COLO668 (cell line): ENCODE results near the gene NPHP4.

Experiments used
- DNase-seq: peaks from one replicate; lab custom pipeline; 2025; ENCODE audit not compliant: unreplicated experiment; lab: John Stamatoyannopoulos, UW

NPHP4 gene

GRCh38 chr1:5896706-5897660 is 95.2 kb downstream of the NPHP4 start:
- no peak for DNase-seq

GRCh38 chr1:5895446-5896406 is 96.5 kb downstream of the NPHP4 start:
- DNase-seq, result no peak

- DNase-seq, result peak; percentile 32
These were observed 98.4 kb downstream of the NPHP4 start for GRCh38 chr1:5893699-5894278.

DNA sequence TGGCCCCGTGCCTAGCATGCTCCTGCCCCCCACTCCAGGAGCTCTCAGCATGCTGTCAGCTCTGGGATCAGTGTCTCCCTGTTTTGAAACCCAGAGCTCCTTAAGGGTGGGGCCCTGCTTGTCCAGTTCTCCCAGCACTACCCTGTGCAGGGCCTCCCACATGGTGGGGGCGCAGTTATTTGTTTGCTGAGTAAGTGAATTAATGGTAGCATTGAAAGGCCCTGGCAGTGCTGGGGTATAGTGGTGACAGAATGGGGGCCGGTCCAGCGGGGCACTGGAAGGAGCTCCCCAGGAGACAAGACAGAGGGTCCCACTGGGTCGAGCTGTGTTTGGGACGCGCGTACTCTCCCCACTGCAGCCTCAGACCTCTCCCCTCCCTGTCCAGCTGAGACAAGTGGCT is 99.9 kb downstream of the NPHP4 start:
- no peak for DNase-seq

DNA sequence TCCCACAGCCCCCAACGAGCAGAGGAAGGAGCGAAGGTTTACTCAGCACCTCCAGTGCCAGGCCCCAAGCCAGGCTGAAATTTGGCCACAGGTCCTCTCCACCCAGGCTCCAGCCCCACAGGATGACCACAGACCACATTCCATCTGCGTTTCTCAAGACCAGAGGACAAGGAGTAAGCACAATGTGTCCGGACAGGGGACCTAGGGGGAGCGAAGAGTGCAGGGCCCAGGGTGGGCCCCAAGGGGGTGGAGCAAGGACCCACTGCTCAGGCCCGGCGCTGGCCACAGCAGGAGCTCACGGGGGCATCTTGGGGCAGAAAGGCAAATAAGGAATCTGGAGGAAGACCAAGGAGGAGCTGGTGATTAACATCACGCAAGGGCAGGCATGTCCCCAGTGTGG is 100.5 kb downstream of the NPHP4 start:
- no peak for DNase-seq

DNA sequence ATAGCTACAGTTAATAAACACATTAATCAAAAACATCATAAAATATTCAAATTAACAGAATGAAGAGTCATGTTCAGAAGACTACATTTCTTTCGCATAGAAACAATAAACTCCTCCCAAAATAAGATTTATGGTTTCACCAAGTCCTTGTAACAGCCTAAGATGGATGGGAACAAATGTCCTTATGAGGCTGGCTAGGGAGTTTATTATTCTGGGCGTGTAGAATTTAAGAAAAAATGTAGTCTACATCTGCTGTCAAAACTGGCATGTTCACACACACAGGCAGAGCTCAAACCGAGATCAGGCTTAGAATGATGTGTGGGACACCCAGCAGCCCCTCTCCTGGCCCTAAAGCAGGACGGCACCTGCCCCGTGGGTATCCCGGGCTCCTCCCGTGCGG is 101.1 kb downstream of the NPHP4 start:
- no peak for DNase-seq

DNA sequence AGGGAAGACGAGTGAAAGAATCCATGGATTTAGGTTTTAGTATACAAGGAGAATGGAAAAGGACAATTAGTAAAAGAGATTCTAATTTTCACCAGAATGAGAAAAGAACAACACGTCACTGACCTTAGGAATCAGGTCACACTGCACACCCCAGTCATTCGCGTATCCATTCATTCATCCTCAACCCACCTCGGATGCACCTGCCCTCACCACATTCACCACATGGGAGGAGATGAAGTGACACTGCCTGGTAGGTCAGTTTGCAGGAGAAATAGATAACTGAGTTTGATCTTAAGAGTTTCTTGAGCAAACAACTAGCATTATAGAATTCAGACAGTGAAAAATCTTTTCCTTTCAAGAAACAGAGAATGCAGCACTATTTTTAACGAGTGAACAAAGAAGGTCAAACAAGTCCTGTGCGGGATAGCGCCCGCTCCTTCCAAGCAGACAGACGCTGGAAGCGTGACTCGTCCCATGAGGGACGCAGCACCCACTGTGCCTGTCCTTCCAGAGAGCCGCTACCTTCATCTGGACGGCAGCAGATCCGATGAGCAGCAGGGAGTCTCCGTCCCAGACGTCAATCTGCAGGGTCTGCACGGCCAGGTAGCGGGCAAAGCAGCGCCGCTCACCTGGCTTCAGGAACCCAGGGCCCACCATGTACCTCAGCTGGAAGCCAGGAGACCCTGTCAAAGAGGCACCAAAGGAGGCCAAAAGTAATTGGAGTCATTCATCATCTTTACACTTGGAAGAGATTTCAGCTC is 101.7 kb downstream of the NPHP4 start:
- DNase-seq, result no peak

- DNase-seq, result no peak
These were observed 102.3 kb downstream of the NPHP4 start for GRCh38 chr1:5889901-5890300.

- no peak for DNase-seq
These were observed 102.8 kb downstream of the NPHP4 start for GRCh38 chr1:5889462-5889861.

DNA sequence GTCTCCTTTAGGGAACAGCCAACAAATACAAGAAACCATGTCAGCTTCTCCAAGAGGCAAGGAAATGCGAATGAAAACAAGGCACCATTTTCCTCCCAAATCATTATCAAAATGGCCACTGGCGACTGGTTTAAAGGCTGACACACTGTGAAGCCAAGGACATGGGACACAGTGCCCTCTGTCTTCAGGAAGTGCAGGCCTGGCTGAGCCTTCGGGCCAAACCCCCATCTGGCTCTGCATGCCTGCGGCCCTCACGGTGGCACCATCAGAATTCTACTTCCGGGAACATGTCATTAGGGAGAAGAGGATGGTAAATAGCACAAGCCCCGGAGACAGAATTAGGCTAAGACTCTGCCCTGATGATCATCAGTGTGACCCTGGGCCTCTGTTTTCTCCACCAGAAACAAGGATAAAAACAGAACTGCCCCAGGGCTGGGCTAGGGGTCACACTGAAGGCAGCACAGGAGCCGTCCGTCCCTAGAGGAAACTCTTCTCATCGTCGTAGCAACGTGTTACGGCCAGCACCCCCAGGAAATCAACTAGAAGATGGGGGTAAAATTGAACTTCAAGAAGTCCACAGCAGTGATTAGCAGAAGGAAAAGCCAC is 103.5 kb downstream of the NPHP4 start:
- no peak for DNase-seq

GRCh38 chr1:5887971-5888361 is 104.3 kb downstream of the NPHP4 start:
- DNase-seq, result no peak

DNA sequence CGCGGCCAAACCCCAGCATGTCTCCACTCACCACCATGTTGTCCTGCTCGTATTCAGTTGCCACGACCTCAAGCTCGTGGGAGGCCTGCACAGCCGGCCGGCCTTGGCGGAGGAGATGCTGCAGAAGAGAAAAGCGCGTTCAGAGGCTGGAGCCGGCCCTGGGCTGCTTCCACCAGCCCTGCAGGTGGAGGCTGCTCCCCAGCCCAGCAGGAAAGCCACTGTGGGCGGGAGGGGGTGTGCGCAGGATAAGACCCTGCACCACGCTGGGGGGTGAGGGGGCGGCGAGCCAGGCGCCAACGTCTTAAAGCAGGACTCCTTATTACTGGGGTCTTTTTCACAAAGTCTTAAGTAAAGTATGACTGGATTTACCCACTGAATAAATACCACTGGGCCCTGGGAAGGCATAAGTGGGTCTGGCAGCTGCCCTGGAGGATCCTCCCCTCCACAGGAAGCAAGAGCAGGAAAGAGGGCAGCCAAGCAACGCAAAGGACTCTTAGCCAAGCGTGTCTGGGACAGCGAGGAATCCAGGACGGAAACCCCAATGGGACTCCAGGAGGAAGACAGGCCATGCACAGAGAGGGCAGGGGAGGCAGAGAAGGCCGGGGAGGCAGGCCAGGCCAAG is 104.8 kb downstream of the NPHP4 start:
- no peak for DNase-seq

DNA sequence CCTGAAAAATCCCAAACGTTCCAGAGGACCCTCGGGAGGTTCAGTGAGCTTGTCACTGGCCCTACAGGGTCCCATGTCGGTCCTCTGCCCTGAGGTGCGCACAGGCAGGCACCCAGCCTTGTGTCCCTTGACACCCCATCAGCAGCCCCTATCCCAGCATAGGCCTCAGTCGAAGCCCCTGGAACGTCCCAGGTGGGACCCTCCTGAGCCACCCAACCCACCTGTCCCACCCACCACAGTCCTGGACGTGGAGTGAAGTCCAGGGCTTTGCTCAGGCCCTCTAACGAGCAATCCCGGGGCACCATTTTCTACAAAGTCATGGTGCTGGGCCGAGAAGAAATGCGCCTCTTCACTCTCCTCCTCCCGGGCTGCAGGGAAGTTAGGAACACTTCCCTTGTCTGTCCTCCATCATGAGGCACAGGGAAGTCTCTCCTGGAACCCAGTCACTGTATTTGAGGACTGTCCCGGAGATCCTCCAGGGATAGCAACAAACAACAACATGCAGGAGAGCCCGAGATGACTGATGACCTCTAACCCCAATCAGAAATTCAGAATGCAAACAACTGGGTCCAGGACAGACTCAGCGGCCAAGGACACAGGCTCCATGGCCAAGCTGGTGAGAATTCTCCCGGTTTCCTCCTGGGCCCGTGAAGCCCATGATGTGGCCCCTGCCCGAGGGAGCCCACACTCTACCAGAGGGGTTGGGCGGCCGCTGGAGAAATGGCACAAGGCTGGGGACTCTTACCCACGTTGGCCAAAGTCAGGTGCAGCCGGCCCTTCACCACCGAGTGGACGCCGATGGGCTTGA is 105.5 kb downstream of the NPHP4 start:
- no peak for DNase-seq

GRCh38 chr1:5886140-5886483 is 106.1 kb downstream of the NPHP4 start:
- no peak for DNase-seq

GRCh38 chr1:5885471-5886139 is 106.6 kb downstream of the NPHP4 start:
- no peak for DNase-seq

GRCh38 chr1:5884110-5884509 is 108.1 kb downstream of the NPHP4 start:
- no peak for DNase-seq

GRCh38 chr1:5883129-5884048 is 108.8 kb downstream of the NPHP4 start:
- DNase-seq, result no peak
